ENCODE results near the gene PTPRT. TPM values are rescaled to one million over a fixed set of nuclear protein-coding genes. Genes with fewer than 3 reads are reported as not detected.

PTPRT gene
- polyA plus RNA-seq, 1 experiment: not detected

- no peak for DNase-seq (ENCODE audit: low read depth)
- ChIA-PET POLR2A (no interaction called here), CTCF (no interaction called here)
- H3K4me3 ChIP-seq (ENCODE audit: low read depth, low read length): no peak overlapping the region
- TF ChIP-seq, protein P1, sequence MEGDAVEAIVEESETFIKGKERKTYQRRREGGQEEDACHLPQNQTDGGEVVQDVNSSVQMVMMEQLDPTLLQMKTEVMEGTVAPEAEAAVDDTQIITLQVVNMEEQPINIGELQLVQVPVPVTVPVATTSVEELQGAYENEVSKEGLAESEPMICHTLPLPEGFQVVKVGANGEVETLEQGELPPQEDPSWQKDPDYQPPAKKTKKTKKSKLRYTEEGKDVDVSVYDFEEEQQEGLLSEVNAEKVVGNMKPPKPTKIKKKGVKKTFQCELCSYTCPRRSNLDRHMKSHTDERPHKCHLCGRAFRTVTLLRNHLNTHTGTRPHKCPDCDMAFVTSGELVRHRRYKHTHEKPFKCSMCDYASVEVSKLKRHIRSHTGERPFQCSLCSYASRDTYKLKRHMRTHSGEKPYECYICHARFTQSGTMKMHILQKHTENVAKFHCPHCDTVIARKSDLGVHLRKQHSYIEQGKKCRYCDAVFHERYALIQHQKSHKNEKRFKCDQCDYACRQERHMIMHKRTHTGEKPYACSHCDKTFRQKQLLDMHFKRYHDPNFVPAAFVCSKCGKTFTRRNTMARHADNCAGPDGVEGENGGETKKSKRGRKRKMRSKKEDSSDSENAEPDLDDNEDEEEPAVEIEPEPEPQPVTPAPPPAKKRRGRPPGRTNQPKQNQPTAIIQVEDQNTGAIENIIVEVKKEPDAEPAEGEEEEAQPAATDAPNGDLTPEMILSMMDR (IDR thresholded peaks at IDR 0.05; ENCODE audit: insufficient read depth, low read depth, low read length): no peak
- H3K27me3 ChIP-seq (ENCODE audit: control insufficient read depth, insufficient read depth, low read length): no peaks in the 10 kb centered on the region
- no peaks in the 10 kb centered on the region for H3K36me3 ChIP-seq (ENCODE audit: control insufficient read depth, insufficient read depth, low read length)
These were observed 577.5 kb downstream of the PTPRT start for GRCh38 chr20:42611889-42612837.

DNA sequence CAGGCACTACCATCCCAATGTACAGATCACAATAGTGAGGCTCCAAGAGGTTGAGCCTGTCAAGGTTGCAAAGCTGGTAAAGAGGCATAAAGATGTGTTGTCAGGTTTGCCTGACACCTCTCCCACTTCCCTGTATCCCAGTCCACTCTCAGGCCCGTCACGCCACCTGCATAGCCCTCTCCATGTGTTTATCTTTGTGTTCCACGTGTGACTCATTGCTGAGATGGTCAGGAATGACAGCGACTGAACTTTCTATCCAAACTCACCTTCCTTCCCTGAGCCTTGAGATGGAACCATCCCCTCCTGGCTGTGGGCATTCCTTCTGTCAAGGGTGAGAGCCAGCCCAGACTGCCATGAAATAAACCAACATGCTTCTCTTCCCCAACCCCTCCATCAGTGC, 578.3 kb downstream of the PTPRT start:
- TF ChIP-seq, protein P1 (IDR thresholded peaks at IDR 0.05; ENCODE audit: insufficient read depth, low read depth, low read length): no peak
- Histone ChIP-seq H3K4me3 (ENCODE audit: low read depth, low read length) (no peak overlapping the region), H3K27me3 (ENCODE audit: control insufficient read depth, insufficient read depth, low read length) (no peaks in the 10 kb centered on the region), H3K36me3 (ENCODE audit: control insufficient read depth, insufficient read depth, low read length) (no peaks in the 10 kb centered on the region)
- ChIA-PET POLR2A (no interaction called here), CTCF (no interaction called here)
- DNase-seq (ENCODE audit: low read depth): no peak

- ChIA-PET POLR2A (no interaction called here), CTCF (no interaction called here)
- H3K27me3 ChIP-seq (ENCODE audit: control insufficient read depth, insufficient read depth, low read length): no peaks in the 10 kb centered on the region
- no peak overlapping the region for H3K4me3 ChIP-seq (ENCODE audit: low read depth, low read length)
- DNase-seq (ENCODE audit: low read depth): no peak
- no peaks in the 10 kb centered on the region for H3K36me3 ChIP-seq (ENCODE audit: control insufficient read depth, insufficient read depth, low read length)
- TF ChIP-seq, protein P1 (IDR thresholded peaks at IDR 0.05; ENCODE audit: insufficient read depth, low read depth, low read length): no peak
These were observed 579.6 kb downstream of the PTPRT start for GRCh38 chr20:42610070-42610469.

- CTCF ChIA-PET: no interaction called here
These were observed 580.1 kb downstream of the PTPRT start for GRCh38 chr20:42609618-42610017.

More at GRCh38 chr20:42609618-42610017, 580.1 kb downstream of the PTPRT start:
- no peaks in the 10 kb centered on the region for H3K36me3 ChIP-seq (ENCODE audit: control insufficient read depth, insufficient read depth, low read length)
- TF ChIP-seq, protein P1 (IDR thresholded peaks at IDR 0.05; ENCODE audit: insufficient read depth, low read depth, low read length): no peak
- DNase-seq (ENCODE audit: low read depth): no peak
- H3K4me3 ChIP-seq (ENCODE audit: low read depth, low read length): no peak overlapping the region
- POLR2A ChIA-PET: no interaction called here
- H3K27me3 ChIP-seq (ENCODE audit: control insufficient read depth, insufficient read depth, low read length): no peaks in the 10 kb centered on the region

Measured in BJ (cell line).